GM23338 (cell line): ENCODE measurements around the gene THBS1. TPM values are rescaled to one million over a fixed set of nuclear protein-coding genes. Genes with fewer than 3 reads are reported as not detected.

Source experiments
- ATAC-seq: fragments of 200-7000 bp; cut with Tn5 transposase; 3 replicates; pipeline ENCODE4 v1.9.1; 2020
- DNase-seq: peaks from one replicate; pipeline ENCODE4 v3.0.0-alpha.2; 2015; ENCODE audit warnings: low spot score
- H2AFZ ChIP-seq: fragments of 200-600 bp; sonication (generic); 2 replicates; pipeline ENCODE4 v1.8.0; 2016; ENCODE audit warnings: antibody characterized with exemption, mild to moderate bottlenecking, moderate library complexity
- H3F3A ChIP-seq: fragments of 200-600 bp; sonication (generic); replicated peaks from 2 replicates; pipeline ENCODE4 v1.8.0; 2017; ENCODE audit warnings: antibody characterized with exemption, mixed run types, low read depth
- H3K27ac ChIP-seq: fragments of 200-600 bp; sonication (generic); 2 replicates; pipeline ENCODE4 v1.6.1; 2016; ENCODE audit warnings: low read depth
- H3K27me3 ChIP-seq: fragments of 200-600 bp; sonication (generic); 2 replicates; pipeline ENCODE4 v1.8.0; 2016; ENCODE audit warnings: mild to moderate bottlenecking, mixed run types, moderate library complexity; ENCODE audit not compliant: insufficient read depth
- H3K36me3 ChIP-seq: fragments of 200-600 bp; sonication (generic); 2 replicates; pipeline ENCODE4 v1.8.0; 2016; ENCODE audit warnings: mild to moderate bottlenecking; ENCODE audit not compliant: insufficient read depth
- H3K4me1 ChIP-seq: fragments of 200-600 bp; sonication (generic); 2 replicates; pipeline ENCODE4 v1.8.0; 2016; ENCODE audit warnings: mild to moderate bottlenecking, moderate library complexity; ENCODE audit not compliant: insufficient read depth
- H3K4me2 ChIP-seq: fragments of 200-600 bp; sonication (generic); 2 replicates; pipeline ENCODE4 v1.7.1; 2017; ENCODE audit warnings: mixed run types
- H3K4me3 ChIP-seq: fragments of 200-600 bp; sonication (generic); 2 replicates; pipeline ENCODE4 v1.6.1; 2016; ENCODE audit warnings: mixed run types
- H3K79me2 ChIP-seq: fragments of 200-600 bp; sonication (generic); replicated peaks from 2 replicates; pipeline ENCODE4 v1.8.0; 2017; ENCODE audit warnings: mild to moderate bottlenecking; ENCODE audit not compliant: insufficient read depth
- H3K9me2 ChIP-seq: fragments of 200-600 bp; sonication (generic); 2 replicates; pipeline ENCODE4 v1.8.0; 2017; ENCODE audit not compliant: insufficient read depth
- H4K20me1 ChIP-seq: fragments of 200-600 bp; sonication (generic); replicated peaks from 2 replicates; pipeline ENCODE4 v1.8.0; 2017; ENCODE audit warnings: mild to moderate bottlenecking; ENCODE audit not compliant: insufficient read depth
- H3K27ac Mint-ChIP-seq: 2 replicates; pipeline ENCODE4 v1.8.0; 2020; ENCODE audit warnings: inconsistent platforms, mild to moderate bottlenecking, moderate library complexity, mixed read lengths
- H3K27me3 Mint-ChIP-seq: 3 replicates; pipeline ENCODE4 v1.8.0; 2022; ENCODE audit warnings: low read depth, mild to moderate bottlenecking, moderate library complexity, mixed read lengths, inconsistent platforms; ENCODE audit not compliant: insufficient read depth, poor library complexity
- H3K36me3 Mint-ChIP-seq: 3 replicates; pipeline ENCODE4 v1.8.0; 2021; ENCODE audit warnings: low read depth, mild to moderate bottlenecking, inconsistent platforms, moderate library complexity, mixed read lengths
- H3K4me1 Mint-ChIP-seq: 3 replicates; pipeline ENCODE4 v1.8.0; 2020; ENCODE audit warnings: mild to moderate bottlenecking, inconsistent platforms, mixed read lengths
- H3K4me3 Mint-ChIP-seq: 3 replicates; pipeline ENCODE4 v1.8.0; 2021; ENCODE audit warnings: moderate library complexity, mild to moderate bottlenecking, inconsistent platforms, mixed read lengths
- H3K9me3 Mint-ChIP-seq: 3 replicates; pipeline ENCODE4 v1.8.0; 2020; ENCODE audit warnings: moderate library complexity, mild to moderate bottlenecking, inconsistent platforms, mixed read lengths
- CREB1 ChIP-seq: fragments of 250-450 bp; sonication (Bioruptor Pico); IDR thresholded peaks from 2 replicates; pipeline ENCODE4 v1.5.0; 2020; ENCODE audit warnings: low read depth, mild to moderate bottlenecking, moderate library complexity
- CTCF ChIP-seq, 2 experiments: fragments of 200-600 bp in 1 of 2; sonication (generic) in 1 of 2; conservative IDR thresholded peaks; 2 replicates each; pipeline versions ENCODE4 v1.5.1 to v1.6.1; 2016 to 2017; ENCODE audit warnings: antibody characterized with exemption in 2 of 2, low read depth in 2 of 2, mild to moderate bottlenecking in 2 of 2, moderate library complexity in 1 of 2
- ETS1 ChIP-seq: IDR thresholded peaks from 2 replicates; pipeline ENCODE4 v1.6.1; 2016; ENCODE audit warnings: antibody characterized with exemption
- EZH2 ChIP-seq: fragments of 200-600 bp; sonication (generic); IDR thresholded peaks from one replicate; pipeline ENCODE4 v1.8.0; 2017; ENCODE audit warnings: antibody characterized with exemption, mild to moderate bottlenecking, low read depth; ENCODE audit not compliant: unreplicated experiment
- EZH2phosphoT487 ChIP-seq: fragments of 200-600 bp; sonication (generic); IDR thresholded peaks from one replicate; pipeline ENCODE4 v1.8.1; 2018; ENCODE audit warnings: antibody characterized with exemption; ENCODE audit not compliant: unreplicated experiment
- JUNB ChIP-seq: IDR thresholded peaks from one replicate; pipeline ENCODE4 v1.6.1; 2016; ENCODE audit warnings: antibody characterized with exemption; ENCODE audit not compliant: unreplicated experiment
- NANOG ChIP-seq: IDR thresholded peaks from 2 replicates; pipeline ENCODE4 v1.6.1; 2016; ENCODE audit warnings: antibody characterized with exemption, borderline replicate concordance
- STAT1 ChIP-seq: IDR thresholded peaks from one replicate; pipeline ENCODE4 v1.6.1; 2016; ENCODE audit warnings: antibody characterized with exemption; ENCODE audit not compliant: unreplicated experiment
- ZNF114 ChIP-seq: fragments of 250-450 bp; sonication (Bioruptor Pico); IDR thresholded peaks from 2 replicates; pipeline ENCODE4 v1.5.0; 2020; ENCODE audit warnings: mild to moderate bottlenecking, moderate library complexity
- ZNF331 ChIP-seq: fragments of 250-450 bp; sonication (Bioruptor Pico); IDR thresholded peaks from 2 replicates; pipeline ENCODE4 v1.5.0; 2020; ENCODE audit warnings: low read depth, mild to moderate bottlenecking, moderate library complexity
- ZNF462 ChIP-seq: fragments of 250-450 bp; sonication (Bioruptor Pico); IDR thresholded peaks from 2 replicates; pipeline ENCODE4 v1.5.0; 2020; ENCODE audit warnings: mild to moderate bottlenecking, moderate library complexity
- polyA plus RNA-seq: library from polyadenylated mRNA; unstranded; fragments of >200 nt; fragmentation: Nextera tagmentation; extraction: Ambion mirVana; gene quantifications from 2 replicates; pipeline ENCODE4 v1.2.1, GENCODE V29; 2016
- total RNA-seq: library from RNA; depleted of rRNA; stranded (reverse); fragments of >200 nt; shearing (Covaris generic); gene quantifications from 2 replicates; pipeline ENCODE4 v1.2.3, GENCODE V29; 2014

Gene THBS1
- total and polyA plus RNA-seq, 2 experiments from 2014 or later: 21.7 to 81.9 TPM

- TF ChIP-seq ZNF462 (CRISPR knock-in tag): no peak
- no peak for TF ChIP-seq NANOG
These were observed 65.0 kb downstream of the THBS1 start (continued) for GRCh38 chr15:39645976-39646257.

- DNase-seq (no peak), ATAC-seq (no peak)
- Histone ChIP-seq H2AFZ (no peak overlapping the region), H3K27me3 (no peaks in the 10 kb centered on the region), H3K9me2 (no peaks in the 10 kb centered on the region), H3K79me2 (no peaks in the 10 kb centered on the region), H3K36me3 (no peaks in the 10 kb centered on the region), H3K4me3 (no peak overlapping the region), H4K20me1 (no peaks in the 10 kb centered on the region), H3K27ac (no peak overlapping the region), H3K4me1 (no peaks in the 10 kb centered on the region), H3K4me2 (no peak overlapping the region), H3F3A (no peaks in the 10 kb centered on the region)
- TF ChIP-seq STAT1 (no peak), ETS1 (no peak), ZNF331 (CRISPR knock-in tag) (no peak), CTCF (conservative IDR thresholded peaks at IDR 0.05; ENCODE audit: low read depth in 2 of 2) (no peak), NANOG (no peak), EZH2phosphoT487 (no peak), CREB1 (CRISPR knock-in tag) (no peak), ZNF114 (CRISPR knock-in tag) (no peak), EZH2 (no peak), JUNB (no peak)
- Mint-ChIP-seq H3K4me1 (peaks cover 18% of the 10 kb centered on the region), H3K27ac (no peak overlapping the region), H3K36me3 (no peaks in the 10 kb centered on the region), H3K27me3 (peaks cover 5% of the 10 kb centered on the region), H3K4me3 (no peak overlapping the region), H3K9me3 (no peaks in the 10 kb centered on the region)
These were observed 65.5 kb downstream of the THBS1 start for GRCh38 chr15:39646425-39646824.
